SK-N-SH treated with all-trans-retinoic acid at 6 μM for 48 hours (cell line): ENCODE results near the gene SCN2B.

Experiments
- ATAC-seq: fragments of 200-7000 bp; cut with Tn5 transposase; 3 replicates; pipeline ENCODE4 v1.9.1; 2020; ENCODE audit warnings: mild to moderate bottlenecking, moderate library complexity
- ARNTL ChIP-seq: fragments of 450-650 bp; formaldehyde crosslinking; IDR thresholded peaks from 2 replicates; pipeline ENCODE4 v1.5.0; 2020; ENCODE audit warnings: low read depth, mild to moderate bottlenecking, moderate library complexity, borderline replicate concordance
- BACH2 ChIP-seq: fragments of 250-450 bp; sonication (Bioruptor Pico); IDR thresholded peaks from 2 replicates; pipeline ENCODE4 v1.9.0; 2021; ENCODE audit warnings: mild to moderate bottlenecking, borderline replicate concordance
- CSDC2 ChIP-seq: fragments of 250-450 bp; sonication (Bioruptor Pico); IDR thresholded peaks from 2 replicates; pipeline ENCODE4 v1.5.0; 2020; ENCODE audit warnings: mild to moderate bottlenecking, moderate library complexity
- ESRRG ChIP-seq: fragments of 250-450 bp; sonication (Bioruptor Pico); IDR thresholded peaks from 2 replicates; pipeline ENCODE4 v1.6.1; 2021; ENCODE audit warnings: mild to moderate bottlenecking
- GLIS3 ChIP-seq: fragments of 250-450 bp; sonication (Bioruptor Pico); IDR thresholded peaks from 2 replicates; pipeline ENCODE4 v1.5.0; 2020; ENCODE audit warnings: mild to moderate bottlenecking, moderate library complexity
- ISL1 ChIP-seq: fragments of 250-450 bp; sonication (Bioruptor Pico); IDR thresholded peaks from 2 replicates; pipeline ENCODE4 v2.1.2; 2022; ENCODE audit warnings: mild to moderate bottlenecking, moderate library complexity
- OSR1 ChIP-seq: fragments of 250-450 bp; sonication (Bioruptor Pico); IDR thresholded peaks from 2 replicates; pipeline ENCODE4 v1.8.0; 2022; ENCODE audit warnings: moderate library complexity, mild to moderate bottlenecking, inconsistent platforms
- PPARA ChIP-seq: fragments of 250-450 bp; sonication (Bioruptor Pico); IDR thresholded peaks from 2 replicates; pipeline ENCODE4 v1.5.0; 2020; ENCODE audit warnings: mild to moderate bottlenecking, borderline replicate concordance
- RARB ChIP-seq: fragments of 250-450 bp; sonication (Bioruptor Pico); IDR thresholded peaks from 2 replicates; pipeline ENCODE4 v1.8.0; 2021; ENCODE audit warnings: mild to moderate bottlenecking, moderate library complexity
- SNAI2 ChIP-seq: fragments of 250-450 bp; sonication (Bioruptor Pico); IDR thresholded peaks from 2 replicates; pipeline ENCODE4 v1.5.0; 2020; ENCODE audit warnings: mild to moderate bottlenecking, moderate library complexity
- TCF4 ChIP-seq: fragments of 250-450 bp; sonication (Bioruptor Pico); IDR thresholded peaks from 2 replicates; pipeline ENCODE4 v1.8.0; 2021; ENCODE audit warnings: mild to moderate bottlenecking, moderate library complexity, borderline replicate concordance
- TOX ChIP-seq: fragments of 250-450 bp; sonication (Bioruptor Pico); IDR thresholded peaks from 2 replicates; pipeline ENCODE4 v1.8.0; 2021; ENCODE audit warnings: mild to moderate bottlenecking, moderate library complexity, borderline replicate concordance
- TSHZ2 ChIP-seq: fragments of 250-450 bp; sonication (Bioruptor Pico); IDR thresholded peaks from 2 replicates; pipeline ENCODE4 v1.5.0; 2020; ENCODE audit warnings: mild to moderate bottlenecking, moderate library complexity
- ZC3H10 ChIP-seq: fragments of 250-450 bp; sonication (Bioruptor Pico); IDR thresholded peaks from 2 replicates; pipeline ENCODE4 v1.5.1; 2021; ENCODE audit warnings: mild to moderate bottlenecking, moderate library complexity
- ZFP3 ChIP-seq: fragments of 250-450 bp; sonication (Bioruptor Pico); IDR thresholded peaks from 2 replicates; pipeline ENCODE4 v1.5.0; 2020; ENCODE audit warnings: mild to moderate bottlenecking, moderate library complexity
- ZFP30 ChIP-seq: fragments of 450-650 bp; formaldehyde crosslinking; IDR thresholded peaks from 2 replicates; pipeline ENCODE4 v1.5.0; 2022; ENCODE audit warnings: mild to moderate bottlenecking, moderate library complexity
- ZNF565 ChIP-seq: fragments of 450-650 bp; formaldehyde crosslinking; conservative IDR thresholded peaks from 2 replicates; pipeline ENCODE4 v1.5.0; 2020; ENCODE audit warnings: low read depth, mild to moderate bottlenecking, moderate library complexity
- ZNF70 ChIP-seq: fragments of 450-650 bp; formaldehyde crosslinking; IDR thresholded peaks from 2 replicates; pipeline ENCODE4 v1.5.0; 2020; ENCODE audit warnings: mild to moderate bottlenecking, moderate library complexity
- ZNF8 ChIP-seq: fragments of 450-650 bp; formaldehyde crosslinking; IDR thresholded peaks from 2 replicates; pipeline ENCODE4 v1.5.0; 2020; ENCODE audit warnings: mild to moderate bottlenecking, moderate library complexity
- TF ChIP-seq, protein P1 (sequence below): fragments of 250-450 bp; sonication (Bioruptor Pico); IDR thresholded peaks from 2 replicates; pipeline ENCODE4 v1.5.1; 2021; ENCODE audit warnings: mild to moderate bottlenecking, moderate library complexity
- TF ChIP-seq, protein P2 (sequence below): fragments of 250-450 bp; sonication (Bioruptor Pico); IDR thresholded peaks from 2 replicates; pipeline ENCODE4 v1.8.0; 2021; ENCODE audit warnings: low read depth, mild to moderate bottlenecking, moderate library complexity, borderline replicate concordance

SCN2B gene

DNA sequence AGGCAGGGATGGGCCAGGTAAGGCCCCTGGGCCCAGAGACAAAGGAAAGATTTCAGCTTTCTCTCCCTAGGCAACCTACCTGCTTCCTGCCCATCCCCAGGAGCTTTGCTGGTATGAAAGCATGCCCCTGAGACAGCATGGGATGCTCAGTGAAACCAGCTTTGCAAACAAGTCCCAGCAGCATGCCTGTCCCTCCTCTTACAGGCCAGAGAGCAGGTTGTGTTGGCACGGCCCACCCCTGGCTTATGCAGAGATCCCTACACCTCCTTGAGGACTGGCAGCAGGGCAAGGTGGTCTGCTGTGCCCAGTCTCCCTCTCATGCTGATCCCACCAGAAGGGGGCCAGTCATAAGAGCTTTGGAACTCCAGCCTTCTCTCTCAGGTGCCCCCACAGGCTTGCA lies 26.9 kb downstream of the SCN2B start:
- ATAC-seq = no peak
- TF ChIP-seq RARB (no peak), PPARA (CRISPR knock-in tag) (no peak), ZNF70 (CRISPR knock-in tag) (no peak), TCF4 (no peak), ESRRG (CRISPR knock-in tag) (no peak), SNAI2 (CRISPR knock-in tag) (no peak), CSDC2 (CRISPR knock-in tag) (no peak), ISL1 (no peak), GLIS3 (CRISPR knock-in tag) (no peak), ZC3H10 (CRISPR knock-in tag) (no peak), ARNTL (no peak), ZNF565 (no peak), BACH2 (CRISPR knock-in tag) (no peak), TOX (CRISPR knock-in tag) (no peak), ZNF8 (CRISPR knock-in tag) (no peak), OSR1 (no peak)
- TF ChIP-seq, protein P1, sequence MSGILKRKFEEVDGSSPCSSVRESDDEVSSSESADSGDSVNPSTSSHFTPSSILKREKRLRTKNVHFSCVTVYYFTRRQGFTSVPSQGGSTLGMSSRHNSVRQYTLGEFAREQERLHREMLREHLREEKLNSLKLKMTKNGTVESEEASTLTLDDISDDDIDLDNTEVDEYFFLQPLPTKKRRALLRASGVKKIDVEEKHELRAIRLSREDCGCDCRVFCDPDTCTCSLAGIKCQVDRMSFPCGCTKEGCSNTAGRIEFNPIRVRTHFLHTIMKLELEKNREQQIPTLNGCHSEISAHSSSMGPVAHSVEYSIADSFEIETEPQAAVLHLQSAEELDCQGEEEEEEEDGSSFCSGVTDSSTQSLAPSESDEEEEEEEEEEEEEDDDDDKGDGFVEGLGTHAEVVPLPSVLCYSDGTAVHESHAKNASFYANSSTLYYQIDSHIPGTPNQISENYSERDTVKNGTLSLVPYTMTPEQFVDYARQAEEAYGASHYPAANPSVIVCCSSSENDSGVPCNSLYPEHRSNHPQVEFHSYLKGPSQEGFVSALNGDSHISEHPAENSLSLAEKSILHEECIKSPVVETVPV (CRISPR knock-in tag) = no peak

- ATAC-seq = no peak
- TF ChIP-seq ZFP30 (CRISPR knock-in tag) (no peak), ZC3H10 (CRISPR knock-in tag) (no peak), ZFP3 (CRISPR knock-in tag) (no peak), ZNF565 (no peak), TOX (CRISPR knock-in tag) (no peak), ARNTL (no peak), OSR1 (no peak), ESRRG (CRISPR knock-in tag) (no peak)
- TF ChIP-seq, protein P2, sequence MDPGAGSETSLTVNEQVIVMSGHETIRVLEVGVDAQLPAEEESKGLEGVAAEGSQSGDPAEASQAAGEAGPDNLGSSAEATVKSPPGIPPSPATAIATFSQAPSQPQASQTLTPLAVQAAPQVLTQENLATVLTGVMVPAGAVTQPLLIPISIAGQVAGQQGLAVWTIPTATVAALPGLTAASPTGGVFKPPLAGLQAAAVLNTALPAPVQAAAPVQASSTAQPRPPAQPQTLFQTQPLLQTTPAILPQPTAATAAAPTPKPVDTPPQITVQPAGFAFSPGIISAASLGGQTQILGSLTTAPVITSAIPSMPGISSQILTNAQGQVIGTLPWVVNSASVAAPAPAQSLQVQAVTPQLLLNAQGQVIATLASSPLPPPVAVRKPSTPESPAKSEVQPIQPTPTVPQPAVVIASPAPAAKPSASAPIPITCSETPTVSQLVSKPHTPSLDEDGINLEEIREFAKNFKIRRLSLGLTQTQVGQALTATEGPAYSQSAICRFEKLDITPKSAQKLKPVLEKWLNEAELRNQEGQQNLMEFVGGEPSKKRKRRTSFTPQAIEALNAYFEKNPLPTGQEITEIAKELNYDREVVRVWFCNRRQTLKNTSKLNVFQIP = no peak
Observed at GRCh38 chr11:118148856-118149255, 27.6 kb downstream of the SCN2B start.

DNA sequence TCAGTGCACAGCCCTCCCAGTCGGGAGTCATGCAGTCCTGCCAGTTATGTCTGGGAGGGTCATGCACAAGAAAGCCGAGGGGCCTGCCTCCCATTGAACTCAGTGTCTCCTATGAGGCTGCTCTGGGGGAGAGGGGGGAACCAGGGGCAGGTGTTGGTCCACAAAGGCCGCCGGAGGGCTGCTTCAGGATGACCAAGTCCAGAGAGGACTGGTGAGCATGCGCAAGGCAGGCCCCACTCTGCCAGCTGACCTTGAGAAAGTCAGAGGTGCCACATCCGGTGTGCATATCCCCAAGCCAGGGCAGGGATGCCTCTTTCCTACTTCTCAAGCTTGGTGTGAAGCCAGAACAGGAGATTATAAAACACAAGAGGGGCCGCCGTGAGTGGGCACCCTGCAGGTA lies 28.2 kb downstream of the SCN2B start:
- no peak for TF ChIP-seq CSDC2 (CRISPR knock-in tag)
- no peak for TF ChIP-seq ZFP30 (CRISPR knock-in tag)
- no peak for TF ChIP-seq BACH2 (CRISPR knock-in tag)
- TF ChIP-seq RARB = no peak
- no peak for ATAC-seq

DNA sequence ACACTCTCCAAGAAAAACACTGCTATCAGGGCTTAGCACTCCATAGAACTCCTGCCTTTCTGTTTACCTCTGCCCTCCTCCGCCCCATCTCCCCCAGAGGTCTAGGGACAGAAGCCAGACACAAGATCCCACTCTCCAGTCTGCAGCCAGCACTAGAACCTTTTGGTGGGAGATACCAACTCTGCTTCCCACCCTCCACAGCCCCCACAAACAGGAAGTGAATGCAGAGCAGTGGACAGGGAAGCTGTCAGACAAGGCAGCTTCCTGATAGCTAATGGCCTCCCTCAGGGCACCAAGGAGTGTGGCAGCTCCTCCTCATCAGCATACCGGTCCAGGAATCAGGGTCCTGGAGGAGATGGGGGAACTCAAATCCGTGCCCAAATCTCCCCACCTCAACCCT lies 28.9 kb downstream of the SCN2B start:
- no peak for TF ChIP-seq ZFP30 (CRISPR knock-in tag)
- TF ChIP-seq ZNF565 = no peak
- no peak for ATAC-seq

DNA sequence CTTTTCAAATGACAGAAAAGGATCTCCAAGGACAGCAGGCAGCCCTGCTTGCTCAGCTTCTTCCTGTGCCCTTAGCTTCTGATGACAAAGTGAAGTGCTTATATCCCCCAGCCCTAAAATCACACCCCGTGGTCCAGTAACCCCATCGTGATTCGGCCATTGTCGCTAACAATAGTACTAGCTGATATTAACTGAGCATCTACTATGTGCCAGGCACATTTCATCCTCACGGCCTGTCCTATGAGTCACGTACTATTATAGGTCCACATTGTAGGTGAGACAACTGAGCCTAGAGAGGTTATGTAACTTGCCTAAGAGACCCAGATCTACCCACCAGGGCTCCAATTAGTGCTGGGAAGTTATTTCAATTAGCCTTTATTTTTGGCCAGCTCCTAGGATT lies 29.9 kb downstream of the SCN2B start:
- ATAC-seq = no peak
- TF ChIP-seq PPARA (CRISPR knock-in tag) (no peak), ZFP3 (CRISPR knock-in tag) (no peak), TSHZ2 (CRISPR knock-in tag) (no peak), SNAI2 (CRISPR knock-in tag) (no peak), ESRRG (CRISPR knock-in tag) (no peak)
